Measurements from ENCODE around the gene FAM234B. TPM values are rescaled to one million over a fixed set of nuclear protein-coding genes. Genes with fewer than 3 reads are reported as not detected.
A peak's percentile ranks its signal among the peaks of the same experiment; 100 is the strongest.

The FAM234B gene, protein sequence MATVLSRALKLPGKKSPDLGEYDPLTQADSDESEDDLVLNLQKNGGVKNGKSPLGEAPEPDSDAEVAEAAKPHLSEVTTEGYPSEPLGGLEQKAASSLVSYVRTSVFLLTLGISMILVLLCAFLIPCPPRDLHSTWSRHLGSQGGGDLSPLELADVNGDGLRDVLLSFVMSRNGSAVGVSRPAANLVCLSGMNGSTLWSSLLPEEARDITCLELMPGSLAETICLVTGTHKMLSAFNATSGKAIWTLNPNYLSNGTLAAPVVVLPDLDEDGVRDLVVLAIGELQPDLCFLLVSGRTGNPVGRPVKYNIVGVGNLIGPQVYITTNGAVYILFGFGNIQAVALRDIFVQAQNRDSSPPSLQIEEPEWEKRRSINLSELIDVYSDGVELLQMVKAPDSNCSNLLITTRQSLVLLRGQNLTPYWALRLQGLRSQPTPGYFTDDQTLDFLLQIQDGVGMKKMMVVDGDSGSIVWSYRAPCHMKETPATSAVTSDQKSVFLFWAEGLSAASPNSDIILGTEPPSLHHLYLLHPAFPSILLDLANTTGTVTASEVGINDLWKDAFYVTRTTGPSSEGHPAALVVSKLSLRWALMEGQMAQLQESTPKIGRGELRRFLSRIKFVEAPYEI
- 1 to 10 TPM; 4.7 to 5.0 TPM for total RNA-seq

DNA sequence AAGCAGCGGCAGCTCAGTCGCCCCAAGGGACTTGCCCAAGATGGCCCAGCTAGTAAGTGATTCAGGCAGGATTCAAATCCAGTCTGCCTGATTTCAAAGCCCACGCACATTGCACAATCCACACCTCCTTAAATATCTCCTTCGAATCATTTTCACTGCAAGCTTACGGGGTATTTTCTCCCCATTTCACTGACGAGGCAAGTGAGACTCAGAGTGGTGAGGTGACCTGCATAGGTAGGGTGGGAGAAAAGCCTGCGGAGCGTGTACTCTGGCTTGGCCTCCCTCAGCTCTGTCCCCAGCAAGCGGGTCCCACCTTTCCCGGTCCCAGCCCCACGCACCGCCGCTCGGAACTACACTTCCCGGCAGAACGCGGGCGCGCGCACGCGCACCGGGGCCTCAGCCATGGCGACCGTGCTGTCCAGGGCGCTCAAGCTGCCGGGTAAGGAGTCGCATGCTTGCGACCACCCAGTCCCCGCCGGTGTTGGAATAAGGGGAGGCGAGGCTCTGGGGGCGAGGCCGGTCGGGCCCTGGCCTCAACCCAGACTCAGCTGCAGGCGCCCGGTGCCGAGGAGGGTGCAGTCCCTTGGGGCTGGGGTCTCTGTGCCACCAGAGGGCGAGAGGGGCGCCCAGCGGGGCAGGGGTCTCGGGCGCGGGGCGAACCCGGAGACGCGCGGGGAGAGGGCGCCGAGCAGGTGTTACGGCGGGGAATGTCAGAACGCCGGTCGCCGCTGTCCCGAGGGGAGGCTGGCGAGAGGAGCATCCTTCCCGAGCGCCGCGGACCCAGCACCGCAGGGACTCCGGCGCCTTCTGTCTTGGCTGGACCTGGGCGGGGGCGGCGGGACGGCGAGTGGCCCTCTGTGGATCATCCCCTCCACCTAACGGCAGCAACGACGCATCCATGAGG, at the start of gene FAM234B:
Gene FAM234B, plus strand, starts transcription at position 380 of the 904 bp plus-strand sequence. Its CDS starts 23 bp downstream, at position 403.
- peaks cover 4% of the 10 kb centered on the region for H3K36me3 Mint-ChIP-seq

DNA sequence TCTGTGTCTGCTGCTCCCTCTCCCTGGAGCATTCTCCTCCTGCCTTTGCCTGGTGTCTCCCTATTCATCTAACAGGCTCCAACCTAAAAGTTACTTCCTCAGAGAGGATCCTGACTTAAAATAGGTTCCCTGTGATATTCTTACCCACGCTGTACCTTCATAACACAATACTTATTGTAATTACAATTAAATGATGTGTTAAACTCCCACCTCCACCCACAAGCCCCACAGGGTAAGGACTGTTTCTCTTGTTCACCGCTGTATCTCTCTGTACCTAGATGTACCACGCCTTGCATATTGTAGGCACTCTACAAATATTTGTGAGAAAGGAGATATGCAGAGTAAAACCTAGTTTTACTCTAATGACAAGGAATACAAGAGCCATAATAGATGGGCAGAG, 49.1 kb upstream of the FAM234B start:
- CTCF ChIA-PET, result interaction anchor here (0.9 kb wide), 1 partner anchor 9 kb away, joined by 5 read pairs; no protein-coding TSS in a partner anchor
- no peak for DNase-seq
- Mint-ChIP-seq H3K4me1 (peaks cover 27% of the 10 kb centered on the region), H3K9me3 (ENCODE audit: low read depth) (no peaks in the 10 kb centered on the region), H3K4me3 (no peak overlapping the region), H3K27ac (no peak overlapping the region), H3K27me3 (no peaks in the 10 kb centered on the region), H3K36me3 (peaks cover 5% of the 10 kb centered on the region)
- no peak for ATAC-seq

More for the DNA sequence above, at the start of gene FAM234B:
- peak within 1 kb of the TSS; percentile 31 for H3K27ac Mint-ChIP-seq
- peaks cover 23% of the 10 kb centered on the region for H3K4me1 Mint-ChIP-seq
- peak within 1 kb of the TSS; percentile 80 for H3K4me3 Mint-ChIP-seq
- H3K27me3 Mint-ChIP-seq, result peaks cover 29% of the 10 kb centered on the region
- H3K9me3 Mint-ChIP-seq (ENCODE audit: low read depth), result no peaks in the 10 kb centered on the region
- CTCF ChIA-PET, result interaction anchor here (0.8 to 2.6 kb wide), 5 partner anchors 25 to 255 kb away, joined by 3 to 15 read pairs (median 3); no protein-coding TSS in a partner anchor
- DNase-seq (peak; percentile 76), ATAC-seq (peak; percentile 98)

DNA sequence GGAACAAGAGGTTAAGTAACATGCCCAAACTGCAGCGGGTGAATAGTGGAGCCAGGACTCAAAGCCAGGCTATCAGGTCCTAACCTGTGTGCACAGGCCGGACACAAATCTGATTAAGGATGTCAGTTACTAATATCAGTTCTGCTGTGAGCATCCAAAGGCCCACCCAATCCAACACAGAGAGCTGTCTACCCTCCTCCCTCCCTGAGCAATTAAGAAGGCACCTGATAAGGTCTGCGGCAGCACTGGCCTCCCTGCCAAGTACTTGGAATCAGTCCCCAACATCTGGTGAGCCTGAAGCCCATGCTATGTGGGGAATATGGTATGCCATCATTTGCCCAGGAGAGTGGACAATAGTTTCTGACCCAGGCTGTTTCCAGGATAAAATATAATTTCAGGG, 48.0 kb upstream of the FAM234B start:
- H3K36me3 Mint-ChIP-seq, result peaks cover 5% of the 10 kb centered on the region
- CTCF ChIA-PET, result interaction anchor here (0.9 kb wide), 1 partner anchor 10 kb away, joined by 3 read pairs; no protein-coding TSS in a partner anchor
- H3K27ac Mint-ChIP-seq, result no peak overlapping the region
- DNase-seq (no peak), ATAC-seq (no peak)
- H3K4me1 Mint-ChIP-seq, result peaks cover 30% of the 10 kb centered on the region
- H3K27me3 Mint-ChIP-seq, result peaks cover 2% of the 10 kb centered on the region
- H3K4me3 Mint-ChIP-seq, result no peak overlapping the region
- no peaks in the 10 kb centered on the region for H3K9me3 Mint-ChIP-seq (ENCODE audit: low read depth)

DNA sequence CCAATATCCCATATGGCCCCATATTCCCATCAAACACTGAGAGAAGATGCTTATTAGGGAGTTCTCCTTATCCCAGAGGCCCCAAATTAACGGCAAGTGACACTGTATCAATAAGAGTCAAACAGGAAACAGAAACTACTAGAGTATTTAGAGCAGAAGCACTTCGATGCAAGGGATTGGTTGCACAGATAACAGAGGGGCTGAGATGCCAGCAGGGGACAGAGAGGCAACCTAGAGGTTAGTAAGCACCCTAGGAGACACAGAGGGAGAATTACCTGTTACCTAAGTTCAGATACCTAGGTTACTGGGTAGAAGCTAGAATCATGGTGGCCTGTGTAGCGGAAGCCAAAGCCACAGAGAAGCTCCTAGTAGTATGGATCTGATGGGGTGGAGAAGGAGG, 47.0 kb upstream of the FAM234B start:
- ATAC-seq, result no peak

DNA sequence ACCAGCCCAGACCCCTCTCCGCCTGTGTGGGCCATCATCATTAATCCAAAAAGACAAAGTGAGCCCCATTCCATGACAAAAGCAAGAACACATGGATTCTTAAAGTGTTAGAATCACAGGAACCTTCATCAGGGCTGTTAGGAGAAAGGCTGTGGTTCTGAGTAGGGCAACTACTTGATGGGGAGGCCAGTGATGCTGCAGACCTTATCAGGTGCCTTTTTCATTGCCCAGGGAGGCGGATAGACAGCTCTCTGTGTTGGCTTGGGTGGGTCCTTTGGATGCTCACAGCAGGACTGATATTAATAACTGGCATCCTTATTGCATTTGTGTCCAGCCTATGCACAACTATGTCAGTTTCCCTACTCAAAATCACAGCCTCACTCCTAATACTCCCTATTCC, 46.4 kb upstream of the FAM234B start:
- Mint-ChIP-seq H3K27ac (no peak overlapping the region), H3K36me3 (peaks cover 5% of the 10 kb centered on the region), H3K4me3 (no peak overlapping the region), H3K27me3 (peaks cover 13% of the 10 kb centered on the region), H3K9me3 (ENCODE audit: low read depth) (no peaks in the 10 kb centered on the region), H3K4me1 (peaks cover 30% of the 10 kb centered on the region)
- CTCF ChIA-PET, result no interaction called here
- DNase-seq (no peak), ATAC-seq (no peak)

More for the DNA sequence above, 47.0 kb upstream of the FAM234B start:
- Mint-ChIP-seq H3K27ac (no peak overlapping the region), H3K4me1 (peaks cover 35% of the 10 kb centered on the region), H3K9me3 (ENCODE audit: low read depth) (no peaks in the 10 kb centered on the region), H3K27me3 (peaks cover 8% of the 10 kb centered on the region), H3K36me3 (peaks cover 5% of the 10 kb centered on the region), H3K4me3 (no peak overlapping the region)
- CTCF ChIA-PET, result interaction anchor here (0.9 kb wide), 1 partner anchor 11 kb away, joined by 3 read pairs; no protein-coding TSS in a partner anchor
- DNase-seq, result no peak

DNA sequence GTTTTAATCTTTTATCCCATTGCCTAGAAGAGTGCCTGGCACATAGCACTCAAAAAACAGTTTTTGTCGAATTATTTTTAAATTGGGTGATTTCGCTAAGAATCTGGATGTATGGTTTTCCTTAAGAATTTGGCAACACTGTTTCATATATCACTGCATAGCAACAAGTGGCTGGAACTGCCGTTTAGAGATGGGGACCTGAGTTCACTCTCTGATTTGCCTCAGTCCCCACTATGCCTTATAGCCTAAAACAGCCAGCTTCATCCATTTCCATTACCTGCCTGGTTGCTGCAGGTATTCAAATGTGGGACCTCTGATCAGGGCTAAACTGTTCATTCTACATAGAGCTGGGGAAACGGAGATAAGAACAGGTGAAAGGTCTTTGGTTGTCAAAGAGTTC, 45.9 kb upstream of the FAM234B start:
- H3K4me3 Mint-ChIP-seq, result no peak overlapping the region
- H3K4me1 Mint-ChIP-seq, result peaks cover 25% of the 10 kb centered on the region
- CTCF ChIA-PET, result no interaction called here
- H3K27me3 Mint-ChIP-seq, result peaks cover 18% of the 10 kb centered on the region
- no peak overlapping the region for H3K27ac Mint-ChIP-seq
- DNase-seq (no peak), ATAC-seq (no peak)
- no peaks in the 10 kb centered on the region for H3K9me3 Mint-ChIP-seq (ENCODE audit: low read depth)
- peaks cover 5% of the 10 kb centered on the region for H3K36me3 Mint-ChIP-seq

DNA sequence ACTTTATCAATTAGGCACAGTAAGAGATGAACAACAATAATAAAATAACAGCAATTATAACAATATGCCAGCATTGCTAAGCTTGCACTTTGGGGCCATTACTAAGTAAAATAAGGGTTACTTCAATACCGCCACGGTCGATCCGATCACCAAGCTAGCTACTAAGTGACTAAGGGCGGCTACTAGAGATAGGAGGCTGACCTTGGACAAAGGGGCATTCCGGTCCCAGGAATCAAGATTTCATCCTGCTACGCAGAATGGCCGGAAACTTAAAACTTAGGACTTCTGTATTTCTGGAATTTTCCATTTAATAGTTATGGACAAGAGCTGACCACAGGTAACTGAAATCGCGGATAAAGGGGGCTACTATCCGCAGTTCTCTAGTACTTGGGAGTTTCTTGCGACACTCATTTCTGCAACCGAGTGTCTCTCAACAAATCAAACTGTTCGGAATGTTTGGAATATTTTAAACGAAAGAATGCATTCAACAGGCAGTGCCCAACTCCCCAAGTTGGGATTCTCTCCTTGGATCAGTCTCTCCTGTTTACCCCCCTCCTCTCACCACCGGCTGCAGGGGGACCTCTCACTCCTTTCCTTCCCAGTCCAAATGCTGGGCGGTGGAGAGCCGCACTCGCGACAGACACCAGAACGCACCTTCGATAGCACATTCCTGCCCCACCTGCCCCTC, 44.8 kb upstream of the FAM234B start:
- Mint-ChIP-seq H3K4me3 (peak overlapping the region; percentile 82), H3K27me3 (peaks cover 27% of the 10 kb centered on the region), H3K4me1 (peaks cover 21% of the 10 kb centered on the region), H3K27ac (no peak overlapping the region), H3K9me3 (ENCODE audit: low read depth) (no peaks in the 10 kb centered on the region), H3K36me3 (no peaks in the 10 kb centered on the region)
- ATAC-seq (no peak), DNase-seq (no peak)
- CTCF ChIA-PET, result no interaction called here

DNA sequence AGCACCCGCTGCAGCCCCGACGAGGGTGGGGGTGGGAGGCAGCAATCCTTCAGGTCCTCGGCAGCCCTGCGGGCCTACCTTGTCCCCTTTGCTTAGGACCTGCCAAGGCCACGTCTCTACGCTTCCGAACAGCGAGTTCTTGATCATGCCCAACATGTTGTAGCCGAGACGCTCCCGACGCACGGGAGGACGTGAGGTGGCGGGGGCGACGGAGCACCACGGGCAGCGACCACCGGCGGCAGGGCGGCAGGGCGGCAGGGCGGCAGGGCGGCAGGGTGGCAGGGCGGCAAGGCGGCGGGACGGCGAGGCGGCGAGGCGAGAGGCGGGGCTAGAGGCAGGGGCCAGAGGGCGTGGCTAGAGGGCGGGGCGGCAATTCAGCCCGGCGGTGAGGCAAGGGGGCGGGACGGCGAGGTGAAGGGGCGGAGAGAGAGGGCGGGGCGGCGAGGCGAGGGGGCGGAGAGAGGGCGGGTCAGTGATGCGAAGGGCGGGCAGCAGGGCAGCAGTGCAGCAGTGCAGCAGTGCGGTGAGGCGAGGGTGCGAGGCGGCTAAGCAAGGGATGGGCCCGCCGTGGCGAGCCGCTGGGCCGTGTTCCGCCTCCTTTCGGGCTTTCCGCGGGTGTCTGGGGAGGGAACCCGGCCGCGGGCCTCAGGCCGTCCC, 44.1 kb upstream of the FAM234B start, which contains the start of gene HEBP1:
Gene HEBP1, minus strand, starts transcription at position 307 of the 657 bp plus-strand sequence. Its CDS starts 151 bp downstream, at position 156.
- peak within 1 kb of the TSS; percentile 82 for H3K4me3 Mint-ChIP-seq
- no peaks in the 10 kb centered on the region for H3K9me3 Mint-ChIP-seq (ENCODE audit: low read depth)
- H3K27me3 Mint-ChIP-seq, result peaks cover 27% of the 10 kb centered on the region
- H3K27ac Mint-ChIP-seq, result peak within 1 kb of the TSS; percentile 72
- CTCF ChIA-PET, result no interaction called here
- ATAC-seq, result peak; percentile 92
- H3K36me3 Mint-ChIP-seq, result no peaks in the 10 kb centered on the region
- H3K4me1 Mint-ChIP-seq, result peaks cover 21% of the 10 kb centered on the region
- DNase-seq, result peak; percentile 95

DNA sequence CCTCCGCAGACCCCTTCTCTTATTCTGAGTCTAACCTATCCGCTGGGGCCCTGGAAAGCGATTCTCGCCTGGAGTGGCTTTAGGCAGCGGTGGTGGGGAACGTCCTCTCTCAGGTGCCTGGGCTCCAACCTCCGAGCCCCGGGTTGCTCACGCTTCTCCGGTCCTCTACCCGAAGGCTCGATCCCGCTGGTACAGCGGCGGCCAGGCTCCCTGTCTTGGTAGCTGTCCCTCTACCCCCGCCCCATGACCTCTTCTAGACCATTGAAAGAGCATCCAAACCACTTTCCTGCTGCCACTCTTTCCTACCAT, 43.6 kb upstream of the FAM234B start:
- DNase-seq, result no peak
- Mint-ChIP-seq H3K9me3 (ENCODE audit: low read depth) (no peaks in the 10 kb centered on the region), H3K27ac (no peak overlapping the region), H3K36me3 (no peaks in the 10 kb centered on the region), H3K4me3 (peak overlapping the region; percentile 82), H3K27me3 (peaks cover 28% of the 10 kb centered on the region), H3K4me1 (peaks cover 21% of the 10 kb centered on the region)
- peak; percentile 38 for ATAC-seq
- CTCF ChIA-PET, result interaction anchor here (0.8 to 3.1 kb wide), 2 partner anchors 84 to 211 kb away, joined by 3 to 9 read pairs; no protein-coding TSS in a partner anchor

DNA sequence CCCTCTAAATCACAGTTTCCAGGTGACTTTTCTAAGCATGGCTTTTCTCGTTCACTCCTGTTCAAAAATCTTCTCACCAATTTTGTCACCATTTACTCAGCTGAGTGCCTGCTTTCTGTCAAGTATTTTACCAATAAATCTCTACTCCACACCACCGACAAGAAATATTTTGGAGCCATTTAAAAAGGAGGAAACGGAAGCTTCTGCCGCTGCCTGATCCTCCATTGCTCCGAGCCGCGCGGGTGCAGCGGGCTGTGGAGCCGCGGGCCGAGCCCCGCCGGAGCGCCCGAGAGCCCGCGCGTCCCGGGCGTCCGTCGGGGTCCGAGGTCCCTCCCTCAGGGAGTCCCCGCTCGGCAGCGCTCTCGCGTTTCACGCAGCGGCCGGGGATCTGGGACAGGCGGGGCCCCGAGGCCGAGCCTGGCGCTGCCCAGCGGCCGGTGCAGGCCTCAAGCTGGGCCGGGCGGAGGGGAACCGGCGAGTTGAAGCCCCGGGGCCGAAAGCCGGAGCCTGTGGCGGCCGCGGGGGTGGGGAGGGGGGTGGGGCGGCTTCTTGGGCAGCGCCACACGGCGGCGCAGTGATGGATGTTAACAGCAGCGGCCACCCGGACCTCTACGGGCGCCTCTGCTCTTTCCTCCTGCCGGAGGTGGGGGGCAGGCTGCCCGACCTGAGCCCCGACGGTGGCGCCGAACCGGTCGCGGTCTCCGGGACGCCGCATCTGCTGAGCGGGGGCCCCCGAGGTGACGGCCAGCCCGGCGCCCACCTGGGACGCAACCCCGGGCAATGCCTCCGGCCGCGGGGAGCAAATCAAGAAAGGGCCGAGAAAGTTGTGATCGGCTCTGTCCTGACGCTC, 43.0 kb upstream of the FAM234B start:
- DNase-seq (peak; percentile 45), ATAC-seq (peak; percentile 22)
- Mint-ChIP-seq H3K27me3 (peaks cover 29% of the 10 kb centered on the region), H3K27ac (peak overlapping the region; percentile 72), H3K4me3 (peak overlapping the region; percentile 82), H3K9me3 (ENCODE audit: low read depth) (no peaks in the 10 kb centered on the region), H3K4me1 (peaks cover 21% of the 10 kb centered on the region), H3K36me3 (no peaks in the 10 kb centered on the region)
- CTCF ChIA-PET, result interaction anchor here (0.8 to 3.1 kb wide), 2 partner anchors 85 to 211 kb away, joined by 3 to 9 read pairs; no protein-coding TSS in a partner anchor

DNA sequence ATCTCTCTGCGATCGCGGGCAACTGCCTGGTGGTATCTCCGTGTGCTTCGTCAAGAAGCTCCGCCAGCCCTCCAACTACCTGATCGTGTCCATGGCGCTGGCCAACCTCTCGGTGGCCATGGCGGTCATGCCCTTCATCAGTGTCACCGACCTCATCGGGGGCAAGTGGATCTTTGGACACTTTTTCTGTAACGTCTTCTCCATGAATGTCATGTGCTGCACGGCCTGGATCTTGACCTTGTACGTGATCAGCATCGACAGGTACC, 42.5 kb upstream of the FAM234B start:
- H3K27me3 Mint-ChIP-seq, result peaks cover 29% of the 10 kb centered on the region
- peak overlapping the region; percentile 63 for H3K4me3 Mint-ChIP-seq
- peak overlapping the region; percentile 37 for H3K27ac Mint-ChIP-seq
- H3K36me3 Mint-ChIP-seq, result no peaks in the 10 kb centered on the region
- H3K9me3 Mint-ChIP-seq (ENCODE audit: low read depth), result no peaks in the 10 kb centered on the region
- CTCF ChIA-PET, result interaction anchor here (3.1 kb wide), 1 partner anchor 86 kb away, joined by 9 read pairs; no protein-coding TSS in a partner anchor
- H3K4me1 Mint-ChIP-seq, result peaks cover 21% of the 10 kb centered on the region
- no peak for ATAC-seq
- DNase-seq, result no peak

All from activated CD8-positive, alpha-beta memory T cell treated with anti-CD3 and anti-CD28 coated beads, Interleukin-2, amount 10 ng/mL, durations not matched to agents 7 days and 5 days (primary cell).